SU-DHL-6 (cell line): ENCODE data around the gene UGT2A3.

Experiments
- CTCF ChIP-seq: fragments of 200-600 bp; sonication (generic); IDR thresholded peaks from one replicate; pipeline ENCODE4 v1.5.1; 2017; ENCODE audit warnings: antibody characterized with exemption, mild to moderate bottlenecking, low read length, moderate library complexity; ENCODE audit not compliant: insufficient read depth, poor library complexity, severe bottlenecking
- EZH2phosphoT487 ChIP-seq: fragments of 200-600 bp; sonication (generic), shearing (Covaris generic); conservative IDR thresholded peaks from 2 replicates; pipeline ENCODE4 v1.6.1; 2018; ENCODE audit warnings: mild to moderate bottlenecking, antibody characterized with exemption, low read length, moderate library complexity, mixed read lengths

- no peak for TF ChIP-seq CTCF
- no peak for TF ChIP-seq EZH2phosphoT487
These were observed 59.9 kb downstream of the UGT2A3 start for GRCh38 chr4:68891678-68892077.
